A204.1 (cell line): ENCODE measurements around the gene CACNA1D.

ENCODE experiments used
- FAIRE-seq: peaks from 2 replicates; lab custom pipeline; 2012; peaks lifted over from hg19 to GRCh38; lab: Jason Lieb, UNC

The CACNA1D gene

GRCh38 chr3:53763353-53763752 is 268.9 kb downstream of the CACNA1D start:
- FAIRE-seq: no peak

GRCh38 chr3:53764026-53764775 is 269.8 kb downstream of the CACNA1D start:
- FAIRE-seq: no peak

- FAIRE-seq: no peak
Observed at GRCh38 chr3:53765753-53766152, 271.3 kb downstream of the CACNA1D start.

GRCh38 chr3:53766706-53767105 is 272.3 kb downstream of the CACNA1D start:
- no peak for FAIRE-seq

- no peak for FAIRE-seq
Observed at GRCh38 chr3:53768478-53769459, 274.4 kb downstream of the CACNA1D start.

GRCh38 chr3:53772562-53772961 is 278.2 kb downstream of the CACNA1D start:
- no peak for FAIRE-seq

- no peak for FAIRE-seq
Observed at GRCh38 chr3:53773021-53773436, 278.6 kb downstream of the CACNA1D start.

- FAIRE-seq: no peak
Observed at GRCh38 chr3:53773611-53774368, 279.4 kb downstream of the CACNA1D start.

GRCh38 chr3:53774414-53774813 is 280.0 kb downstream of the CACNA1D start:
- FAIRE-seq: no peak

GRCh38 chr3:53775018-53775417 is 280.6 kb downstream of the CACNA1D start:
- no peak for FAIRE-seq

GRCh38 chr3:53775834-53776251 is 281.4 kb downstream of the CACNA1D start:
- FAIRE-seq: no peak

- FAIRE-seq: no peak
Observed at GRCh38 chr3:53776494-53777101, 282.2 kb downstream of the CACNA1D start.

- FAIRE-seq: no peak
Observed at GRCh38 chr3:53777468-53777867, 283.1 kb downstream of the CACNA1D start.

GRCh38 chr3:53778153-53778552 is 283.7 kb downstream of the CACNA1D start:
- FAIRE-seq: no peak

- no peak for FAIRE-seq
Observed at GRCh38 chr3:53780171-53780570, 285.8 kb downstream of the CACNA1D start.

GRCh38 chr3:53780806-53781205 is 286.4 kb downstream of the CACNA1D start:
- no peak for FAIRE-seq

GRCh38 chr3:53787016-53787415 is 292.6 kb downstream of the CACNA1D start:
- FAIRE-seq: no peak

- no peak for FAIRE-seq
Observed at GRCh38 chr3:53788038-53788437, 293.6 kb downstream of the CACNA1D start.

GRCh38 chr3:53789459-53789858 is 295.0 kb downstream of the CACNA1D start:
- FAIRE-seq: no peak

GRCh38 chr3:53790470-53790869 is 296.1 kb downstream of the CACNA1D start:
- FAIRE-seq: no peak

- FAIRE-seq: no peak
Observed at GRCh38 chr3:53791317-53791716, 296.9 kb downstream of the CACNA1D start.

GRCh38 chr3:53792866-53793265 is 298.5 kb downstream of the CACNA1D start:
- no peak for FAIRE-seq
